ENCODE data around the gene PRAMEF27. TPM values are rescaled to one million over a fixed set of nuclear protein-coding genes. Genes with fewer than 3 reads are reported as not detected.

Gene PRAMEF27
- total RNA-seq: not detected in 2 replicates

GRCh38 chr1:13056475-13056874 lies at the start of gene PRAMEF27:
PRAMEF27 (minus strand) TSS chr1:13056575; CDS start chr1:13053659, 2,916 bp downstream.

DNA sequence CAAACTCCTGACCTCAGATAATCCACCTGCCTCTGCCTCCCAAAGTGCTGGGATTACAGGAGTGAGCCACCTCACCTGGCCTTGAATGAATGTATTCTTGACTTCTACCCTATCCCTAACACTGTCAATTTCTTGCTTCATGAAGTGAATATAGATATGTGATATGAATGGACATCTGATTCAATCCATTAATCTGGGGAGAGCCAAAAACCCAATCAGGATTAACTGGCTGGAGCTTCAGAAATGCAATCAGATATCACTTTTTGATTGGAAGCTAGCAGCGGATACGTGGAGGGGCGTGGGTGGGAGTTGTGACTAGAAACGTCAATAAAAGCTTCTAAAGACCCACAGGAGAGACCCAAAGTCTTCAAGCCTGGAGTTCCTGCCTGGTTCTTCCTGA lies 14.1 kb upstream of the PRAMEF27 start, which contains the start of gene PRAMEF25:
PRAMEF25 (plus strand) TSS at position 301 of the 400 bp plus-strand sequence. CDS start 2,920 bp downstream, outside the sequence.

Other genes starting within 250 kb of the PRAMEF27 start
- not detected in 2 replicates for gene PRAMEF11, start 225.2 kb downstream of the PRAMEF27 start, total RNA-seq
- not detected in 2 replicates for gene HNRNPCL1, start 207.9 kb downstream of the PRAMEF27 start, total RNA-seq
- gene PRAMEF2, start 199.5 kb downstream of the PRAMEF27 start, total RNA-seq: not detected in 2 replicates
- gene PRAMEF4, start 170.4 kb downstream of the PRAMEF27 start, total RNA-seq: not detected in 2 replicates
- not detected in 2 replicates for gene PRAMEF10, start 158.3 kb downstream of the PRAMEF27 start, total RNA-seq
- not detected in 2 replicates for gene PRAMEF7, start 140.0 kb downstream of the PRAMEF27 start, total RNA-seq
- not detected in 2 replicates for gene PRAMEF6, start 109.0 kb downstream of the PRAMEF27 start, total RNA-seq
- gene HNRNPCL3, start 4.2 kb upstream of the PRAMEF27 start, total RNA-seq: not detected in 2 replicates
- not detected in 2 replicates for gene PRAMEF25, start 14.2 kb upstream of the PRAMEF27 start, total RNA-seq
- not detected in 2 replicates for gene HNRNPCL2, start 60.3 kb upstream of the PRAMEF27 start, total RNA-seq
- gene PRAMEF26, start 99.4 kb upstream of the PRAMEF27 start, total RNA-seq: not detected in 2 replicates
- gene HNRNPCL4, start 109.1 kb upstream of the PRAMEF27 start, total RNA-seq: not detected in 2 replicates
- gene PRAMEF9, start 115.3 kb upstream of the PRAMEF27 start, total RNA-seq: not detected in 2 replicates
- gene PRAMEF13, start 144.8 kb upstream of the PRAMEF27 start, total RNA-seq: not detected in 2 replicates
- gene PRAMEF18, start 169.6 kb upstream of the PRAMEF27 start, total RNA-seq: not detected in 2 replicates
- gene PRAMEF5, start 197.6 kb upstream of the PRAMEF27 start, total RNA-seq: not detected in 2 replicates
- gene PRAMEF8, start 228.6 kb upstream of the PRAMEF27 start, total RNA-seq: not detected in 2 replicates
- gene PRAMEF33, start 247.0 kb upstream of the PRAMEF27 start, total RNA-seq: not detected in 2 replicates

Measured in placental pericyte (primary cell).